Effector CD8-positive, alpha-beta T cell (primary cell): ENCODE results near the gene VGLL2.

ENCODE experiments used
- DNase-seq: peaks from one replicate; lab custom pipeline; 2025; lab: John Stamatoyannopoulos, UW

The VGLL2 gene

GRCh38 chr6:117268924-117269323, 3.6 kb downstream of the VGLL2 start:
- no peak for DNase-seq

DNA sequence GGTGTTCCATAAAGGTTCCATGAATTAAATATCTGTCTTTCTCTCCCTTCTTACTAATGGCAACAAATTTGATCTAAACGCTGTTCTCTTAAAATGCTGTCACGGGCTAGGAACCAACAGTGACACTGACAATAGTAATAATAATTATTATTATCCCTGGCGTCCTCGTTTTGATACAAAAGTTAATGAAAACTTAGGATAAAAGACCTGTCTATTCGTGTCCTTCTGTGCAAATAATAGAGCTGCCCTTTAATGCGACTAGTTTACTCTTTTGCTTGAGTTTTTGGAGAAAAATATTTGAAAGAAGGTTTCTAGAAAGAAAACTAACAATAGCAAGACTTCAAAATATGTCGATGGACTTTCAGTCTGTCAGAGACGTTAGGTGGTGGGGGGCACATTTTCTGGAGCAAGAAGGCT, 4.3 kb downstream of the VGLL2 start:
- DNase-seq = no peak

GRCh38 chr6:117270055-117270842, 4.9 kb downstream of the VGLL2 start:
- DNase-seq = no peak

DNA sequence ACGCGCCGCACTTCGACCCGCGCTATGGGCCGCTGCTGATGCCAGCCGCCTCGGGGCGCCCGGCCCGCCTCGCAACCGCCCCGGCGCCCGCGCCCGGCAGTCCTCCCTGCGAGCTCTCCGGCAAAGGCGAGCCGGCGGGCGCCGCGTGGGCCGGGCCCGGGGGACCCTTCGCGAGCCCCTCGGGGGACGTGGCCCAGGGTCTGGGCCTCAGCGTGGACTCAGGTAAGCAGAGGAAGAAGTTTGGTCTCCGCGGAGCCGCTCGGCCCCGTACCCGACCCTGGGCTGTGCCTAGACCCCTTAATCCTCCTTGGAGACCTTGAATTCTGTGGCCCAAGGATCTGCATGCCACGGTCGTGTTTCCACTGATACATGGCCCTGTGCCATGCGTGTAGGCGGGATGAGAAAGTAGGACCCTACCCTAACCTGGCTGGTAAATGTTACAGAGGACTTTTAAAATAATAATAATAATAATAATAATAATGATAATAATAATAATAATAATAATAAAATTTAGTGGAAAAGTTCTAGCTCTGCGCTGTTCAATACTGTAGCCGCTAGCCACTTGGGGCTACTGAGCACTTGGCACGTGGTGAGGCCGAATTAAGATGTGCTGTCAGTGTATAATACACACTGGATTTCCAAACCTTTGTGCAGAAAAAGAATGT, 5.6 kb downstream of the VGLL2 start:
- no peak for DNase-seq

- no peak for DNase-seq
Observed at GRCh38 chr6:117272032-117272866, 6.9 kb downstream of the VGLL2 start.

GRCh38 chr6:117272891-117273290, 7.5 kb downstream of the VGLL2 start:
- no peak for DNase-seq

DNA sequence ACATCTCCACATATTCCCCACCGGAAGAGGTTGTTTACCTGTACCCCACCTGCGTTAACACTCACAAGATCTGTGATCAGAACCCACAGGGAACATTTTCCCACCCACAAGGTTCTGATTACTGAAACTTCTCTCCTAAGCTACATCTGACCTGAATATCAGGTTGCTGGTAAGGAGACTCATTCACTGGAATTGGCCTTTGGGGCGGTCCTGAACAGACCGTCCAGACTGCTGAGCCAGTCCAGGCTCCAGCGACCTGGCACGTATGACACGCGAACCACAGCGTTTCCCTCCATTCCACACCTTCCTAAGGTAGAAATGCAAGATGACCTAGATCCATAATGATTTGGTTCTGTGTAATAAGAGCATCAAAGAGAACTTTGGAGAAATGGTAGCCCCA, 9.8 kb downstream of the VGLL2 start:
- DNase-seq = no peak

DNA sequence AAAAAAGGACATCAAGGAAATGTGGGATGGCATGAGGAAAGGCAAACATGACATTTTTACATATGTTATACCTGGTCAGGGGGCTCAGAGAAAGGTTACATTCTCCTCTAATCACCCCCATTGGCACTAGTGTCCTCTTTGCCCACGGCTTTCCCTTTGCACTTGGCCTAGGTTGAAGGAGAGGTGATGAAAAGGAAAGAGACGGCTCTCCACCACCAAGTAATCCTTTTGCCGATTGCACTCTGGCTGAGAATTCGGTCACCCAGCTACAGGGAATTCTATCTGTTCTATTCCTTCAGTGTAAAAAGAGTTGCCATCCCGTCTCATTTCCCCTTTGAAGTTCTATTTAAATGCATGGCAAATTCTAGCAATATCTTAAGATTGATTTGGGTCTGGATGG, 10.4 kb downstream of the VGLL2 start:
- no peak for DNase-seq

DNA sequence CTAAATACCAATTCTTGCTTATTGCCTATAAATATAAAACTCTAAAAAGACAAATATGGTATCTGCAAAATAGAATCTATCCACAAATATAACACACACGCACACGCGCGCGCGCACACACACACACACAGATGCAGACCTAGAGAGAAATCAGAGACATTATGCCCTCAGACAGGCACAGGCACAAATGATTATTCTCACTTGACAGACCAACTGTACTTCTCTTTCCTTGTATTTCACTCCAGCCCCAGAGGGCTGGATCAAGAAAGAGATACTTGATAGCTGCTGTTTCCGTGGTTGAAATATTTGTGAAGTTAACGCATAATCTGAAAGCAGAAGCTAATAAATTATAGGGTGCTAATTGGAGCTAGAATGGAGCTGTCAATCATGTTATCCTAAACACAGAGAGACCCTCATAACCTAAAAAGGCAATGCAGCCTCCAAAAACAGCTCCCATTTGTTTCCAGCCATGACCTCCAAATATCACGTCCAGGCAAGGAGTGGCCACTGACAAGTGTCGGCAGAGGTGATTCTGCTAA, 11.5 kb downstream of the VGLL2 start:
- no peak for DNase-seq

- no peak for DNase-seq
Observed at GRCh38 chr6:117280922-117281321, 15.6 kb downstream of the VGLL2 start.

GRCh38 chr6:117288083-117288715, 22.8 kb downstream of the VGLL2 start:
- DNase-seq = no peak

- DNase-seq = no peak
Observed at GRCh38 chr6:117290173-117290846, 25.0 kb downstream of the VGLL2 start.

- DNase-seq = no peak
Observed at GRCh38 chr6:117298941-117299340, 33.6 kb downstream of the VGLL2 start.

DNA sequence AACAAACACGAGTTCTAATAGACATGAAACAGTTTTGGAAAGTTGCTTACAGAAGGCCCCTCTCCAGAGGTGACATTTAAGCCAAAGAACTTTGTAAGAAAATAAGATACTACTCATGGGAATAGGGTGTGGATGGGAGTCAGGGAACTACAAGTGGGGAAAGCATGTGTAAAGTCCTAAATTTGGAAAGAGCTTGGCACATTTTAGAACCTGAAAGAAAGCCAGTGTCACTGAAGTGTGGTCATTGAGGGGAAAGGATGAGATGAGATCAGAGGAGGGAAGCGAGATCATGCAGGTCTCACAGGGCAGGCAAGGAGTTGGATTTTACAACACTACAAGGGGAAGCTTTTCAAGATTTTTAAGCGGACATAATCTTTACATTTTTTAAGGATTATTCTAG, 38.0 kb downstream of the VGLL2 start:
- DNase-seq = no peak

GRCh38 chr6:117304446-117304845, 39.1 kb downstream of the VGLL2 start:
- DNase-seq = no peak

GRCh38 chr6:117306227-117306790, 41.0 kb downstream of the VGLL2 start:
- DNase-seq = no peak

DNA sequence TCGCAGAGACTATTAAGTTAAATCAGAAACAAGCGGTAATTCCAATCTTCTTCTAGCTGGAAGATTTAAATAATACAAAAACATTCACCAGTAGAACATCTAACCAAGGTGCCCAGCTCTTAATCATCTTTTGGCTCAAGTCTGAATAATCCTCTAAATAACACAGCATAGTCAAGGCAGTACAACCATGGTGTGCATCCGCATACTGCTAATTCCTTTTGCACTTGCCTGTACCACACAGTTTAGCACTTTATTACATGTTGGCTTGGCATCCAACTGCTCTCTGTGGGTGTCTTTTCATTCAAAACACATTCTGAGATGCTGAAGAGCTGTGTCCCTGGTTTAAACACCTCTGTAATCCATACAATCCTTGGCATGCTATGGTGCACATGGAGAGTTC, 42.3 kb downstream of the VGLL2 start:
- DNase-seq = no peak

GRCh38 chr6:117309069-117309468, 43.7 kb downstream of the VGLL2 start:
- no peak for DNase-seq

DNA sequence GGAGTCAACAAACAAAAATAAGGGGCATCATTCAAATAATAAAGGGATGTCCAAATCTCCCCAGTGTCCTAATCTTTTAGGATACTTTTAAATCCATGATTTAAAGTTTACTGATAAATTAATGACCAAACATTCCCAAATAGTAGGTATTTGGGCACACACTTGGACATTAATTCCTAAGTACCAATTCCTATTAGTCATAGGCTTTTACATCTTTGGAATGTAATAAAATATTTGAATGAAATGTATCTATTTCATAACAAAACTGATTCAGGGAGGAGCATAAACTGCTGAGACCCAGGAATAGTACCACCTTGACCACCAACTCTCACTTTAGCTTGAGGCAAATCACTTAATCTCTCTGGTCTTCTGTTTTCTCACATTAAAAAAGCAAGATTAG, 44.3 kb downstream of the VGLL2 start:
- DNase-seq = no peak

DNA sequence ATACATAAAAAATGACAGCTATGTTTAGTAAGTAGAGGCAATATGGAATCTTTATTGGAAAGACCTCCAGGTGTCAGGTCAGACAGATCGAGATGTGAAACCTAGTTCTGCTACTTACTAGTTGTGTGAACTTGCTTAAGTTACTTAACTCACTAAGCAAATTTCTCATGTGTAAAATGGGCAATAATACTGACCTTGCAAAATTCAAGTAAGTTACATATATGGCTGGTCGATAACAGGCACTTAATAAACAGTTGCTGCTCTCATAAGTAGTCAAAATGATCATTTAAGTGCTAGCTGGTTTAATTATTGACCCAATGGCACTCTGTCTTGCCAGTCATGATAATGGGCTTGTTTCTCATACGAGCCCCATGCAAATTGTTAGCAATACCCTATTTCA, 46.0 kb downstream of the VGLL2 start:
- no peak for DNase-seq

DNA sequence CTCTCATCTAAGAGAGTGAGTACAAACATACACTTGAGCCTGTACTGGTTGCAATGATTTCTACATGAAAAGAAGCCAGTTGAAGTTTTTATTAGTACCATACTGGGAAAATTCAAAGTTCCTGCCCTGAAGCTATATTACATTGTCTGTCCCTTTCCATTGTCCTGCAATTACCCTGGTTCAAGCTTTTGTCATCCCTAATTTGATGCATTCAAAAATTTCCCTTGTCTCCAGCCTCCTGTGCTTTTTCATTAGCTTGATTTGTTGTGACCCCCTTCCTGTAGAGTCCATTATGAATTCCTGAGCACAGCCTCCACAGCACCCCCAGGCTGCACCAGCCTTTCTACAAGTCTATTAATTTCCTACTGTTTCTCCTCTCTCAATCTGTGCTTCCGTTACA, 46.4 kb downstream of the VGLL2 start:
- DNase-seq = no peak
